ENCODE measurements around the gene ITPR1. TPM values are rescaled to one million over a fixed set of nuclear protein-coding genes. Genes with fewer than 3 reads are reported as not detected.

ITPR1 gene
- total and polyA plus RNA-seq, 2 of the 4 experiments (the other 2 are of a cell fraction), result 1.8 to 5.7 TPM

- BruUV-seq (replicated peaks), result no TSS peak
- Histone ChIP-seq H3K23ac (ENCODE audit: low read depth, low read length) (no peak overlapping the region), H3K79me1 (ENCODE audit: low read depth in 1 of 2, low read length in 2 of 2) (no peaks in the 10 kb centered on the region), H3K9me1 (ENCODE audit: insufficient read depth, low read length) (no peaks in the 10 kb centered on the region; the same call in 1 of the 2 replicates), H3K36me3 (ENCODE audit: control insufficient read depth, insufficient read depth, low read length) (no peaks in the 10 kb centered on the region), H2BK20ac (ENCODE audit: low read depth, low read length) (no peak overlapping the region), H3K9me3 (ENCODE audit: control insufficient read depth, insufficient read depth, low read length) (no peaks in the 10 kb centered on the region), H2BK5ac (ENCODE audit: low read depth, low read length, poor library complexity, severe bottlenecking) (no peak overlapping the region), H3K4me1 (ENCODE audit: control insufficient read depth, insufficient read depth, low read length) (no peaks in the 10 kb centered on the region), H3K14ac (replicated peaks; ENCODE audit: low read depth, low read length) (no peak overlapping the region), H3K4me3 (ENCODE audit: insufficient read depth, low read depth, low read length) (no peak overlapping the region), H3K9ac (ENCODE audit: low read depth, low read length) (no peak overlapping the region), H4K5ac (ENCODE audit: low read depth, low read length) (no peak overlapping the region), H3K27me3 (ENCODE audit: control insufficient read depth, insufficient read depth, low read length) (no peaks in the 10 kb centered on the region), H2BK15ac (ENCODE audit: low read depth, low read length) (no peak overlapping the region), H3K4ac (ENCODE audit: low read depth, low read length) (no peak overlapping the region), H2AK5ac (ENCODE audit: low read depth, low read length) (no peak overlapping the region), H2BK120ac (ENCODE audit: low read depth, low read length) (no peak overlapping the region), H4K8ac (ENCODE audit: low read depth in 2 of 2, low read length in 2 of 2) (no peak overlapping the region), H4K20me1 (ENCODE audit: insufficient read depth, low read length) (no peaks in the 10 kb centered on the region), H3K56ac (ENCODE audit: extremely low read depth, insufficient read depth, low read length) (no peak overlapping the region), H3K18ac (ENCODE audit: low read depth, low read length) (no peak overlapping the region), H4K91ac (ENCODE audit: insufficient read depth, low read depth, low read length) (no peak overlapping the region), H3K4me2 (ENCODE audit: low read depth, low read length) (no peak overlapping the region), H2AFZ (replicated peaks; ENCODE audit: low read length, poor library complexity) (no peak overlapping the region), H3K27ac (ENCODE audit: insufficient read depth, low read length) (no peak overlapping the region), H2AK9ac (replicated peaks; ENCODE audit: low read depth, low read length, poor library complexity) (no peak overlapping the region)
- dilution Hi-C loops (cut with HindIII; ENCODE audit: low sequenced_read_pairs, unreplicated experiment) (no loop called here), intact Hi-C loops (cut with micrococcal nuclease) (no loop called here), in situ Hi-C loops (cut with MboI; ENCODE audit: low sequenced_read_pairs) (no loop called here)
- TF ChIP-seq MAZ (IDR thresholded peaks at IDR 0.05; ENCODE audit: borderline replicate concordance, low read depth, low read length) (no peak), SMC3 (IDR thresholded peaks at IDR 0.05; ENCODE audit: low read depth, low read length) (no peak), USF2 (IDR thresholded peaks at IDR 0.05; ENCODE audit: low read depth, low read length) (no peak), RAD21 (IDR thresholded peaks at IDR 0.05; ENCODE audit: low read length) (no peak), POLR2A (IDR thresholded peaks at IDR 0.05; ENCODE audit: low read depth, low read length) (no peak), BHLHE40 (IDR thresholded peaks at IDR 0.05; ENCODE audit: low read depth, low read length) (no peak), NFE2L2 (IDR thresholded peaks at IDR 0.05; ENCODE audit: low read depth, low read length) (no peak), MAFK (IDR thresholded peaks at IDR 0.05; ENCODE audit: low read depth, low read length) (no peak), CEBPB (IDR thresholded peaks at IDR 0.05; ENCODE audit: low read depth, low read length) (no peak), RCOR1 (IDR thresholded peaks at IDR 0.05; ENCODE audit: insufficient replicate concordance, low read length) (no peak), RFX5 (IDR thresholded peaks at IDR 0.05; ENCODE audit: low read depth, low read length) (no peak), CTCF (conservative IDR thresholded peaks at IDR 0.05; ENCODE audit: low read depth, low read length) (no peak), ELK1 (IDR thresholded peaks at IDR 0.05; ENCODE audit: borderline replicate concordance, low read depth, low read length) (no peak), CHD1 (IDR thresholded peaks at IDR 0.05; ENCODE audit: low read depth, low read length) (no peak), FOS (IDR thresholded peaks at IDR 0.05; ENCODE audit: low read depth, low read length) (no peak), MXI1 (IDR thresholded peaks at IDR 0.05; ENCODE audit: borderline replicate concordance, low read depth, low read length) (no peak)
- WGBS, 2 experiments (ENCODE audit: extremely low coverage in 2 of 2, insufficient read length in 1 of 2), result no CpG with 5 or more reads among the region's 5 CpGs
- ChIA-PET CTCF (no interaction called here), POLR2A (ENCODE audit: unreplicated experiment) (no interaction called here)
- ATAC-seq (ENCODE audit: low read depth) (no peak), DNase-seq (no peak)
These were observed 71.9 kb downstream of the ITPR1 start for GRCh38 chr3:4564928-4565586.
